Astrocyte (in vitro differentiated cells and primary cell): ENCODE results near the gene C8B. TPM values are rescaled to one million over a fixed set of nuclear protein-coding genes. Genes with fewer than 3 reads are reported as not detected.

ENCODE experiments used
- DNase-seq: peaks from one replicate; pipeline ENCODE4 v3.0.0-alpha.2; 2010; ENCODE audit warnings: low read depth
- FAIRE-seq: peaks from 2 replicates; lab custom pipeline; 2011; peaks lifted over from hg19 to GRCh38; lab: Jason Lieb, UNC
- H2AFZ ChIP-seq: 2 replicates; pipeline ENCODE4 v1.6.0; 2012; ENCODE audit warnings: low read depth, low read length, inconsistent platforms
- H3K27ac ChIP-seq: 2 replicates; pipeline ENCODE4 v1.5.1; 2011; ENCODE audit warnings: low read depth, low read length, inconsistent platforms
- H3K27me3 ChIP-seq: 2 replicates; pipeline ENCODE4 v1.6.0; 2011; ENCODE audit warnings: low read length, inconsistent platforms; ENCODE audit not compliant: insufficient read depth
- H3K36me3 ChIP-seq: 2 replicates; pipeline ENCODE4 v1.5.1; 2011; ENCODE audit warnings: low read length, inconsistent platforms; ENCODE audit not compliant: insufficient read depth
- H3K4me1 ChIP-seq: 2 replicates; pipeline ENCODE4 v1.5.1; 2011; ENCODE audit warnings: low read length, inconsistent platforms; ENCODE audit not compliant: insufficient read depth
- H3K4me2 ChIP-seq: 2 replicates; pipeline ENCODE4 v1.6.0; 2012; ENCODE audit warnings: low read length, inconsistent platforms
- H3K4me3 ChIP-seq: 2 replicates; pipeline ENCODE4 v1.5.1; 2011; ENCODE audit warnings: low read depth, mild to moderate bottlenecking, low read length, inconsistent platforms; ENCODE audit not compliant: insufficient read depth
- H3K79me2 ChIP-seq: 2 replicates; pipeline ENCODE4 v1.6.0; 2012; ENCODE audit warnings: mild to moderate bottlenecking, low read length, inconsistent platforms; ENCODE audit not compliant: insufficient read depth
- H3K9ac ChIP-seq: 2 replicates; pipeline ENCODE4 v1.6.0; 2012; ENCODE audit warnings: mild to moderate bottlenecking, low read length, inconsistent platforms
- H3K9me3 ChIP-seq: 2 replicates; pipeline ENCODE4 v1.5.1; 2012; ENCODE audit warnings: low read depth, mild to moderate bottlenecking, low read length, inconsistent platforms; ENCODE audit not compliant: insufficient read depth
- H4K20me1 ChIP-seq: 2 replicates; pipeline ENCODE4 v1.6.0; 2012; ENCODE audit warnings: low read length, inconsistent platforms; ENCODE audit not compliant: insufficient read depth
- H3K27ac Mint-ChIP-seq: one replicate; pipeline ENCODE4 v1.8.0; 2021; ENCODE audit warnings: mild to moderate bottlenecking, mixed read lengths; ENCODE audit not compliant: unreplicated experiment
- H3K27me3 Mint-ChIP-seq: one replicate; pipeline ENCODE4 v1.8.0; 2021; ENCODE audit warnings: low read depth, mixed read lengths; ENCODE audit not compliant: unreplicated experiment
- H3K36me3 Mint-ChIP-seq: one replicate; pipeline ENCODE4 v1.8.0; 2021; ENCODE audit warnings: low read depth, mixed read lengths; ENCODE audit not compliant: unreplicated experiment
- H3K4me1 Mint-ChIP-seq: one replicate; pipeline ENCODE4 v1.8.0; 2021; ENCODE audit warnings: low read depth, mixed read lengths; ENCODE audit not compliant: unreplicated experiment
- H3K4me3 Mint-ChIP-seq: one replicate; pipeline ENCODE4 v1.8.0; 2021; ENCODE audit warnings: mild to moderate bottlenecking, moderate library complexity, mixed read lengths; ENCODE audit not compliant: unreplicated experiment
- H3K9me3 Mint-ChIP-seq: one replicate; pipeline ENCODE4 v1.8.0; 2021; ENCODE audit warnings: mild to moderate bottlenecking, mixed read lengths; ENCODE audit not compliant: unreplicated experiment
- CTCF ChIP-seq: IDR thresholded peaks from 2 replicates; pipeline ENCODE4 v1.5.1; 2011; ENCODE audit warnings: low read depth, mild to moderate bottlenecking, inconsistent platforms, low read length, moderate library complexity; ENCODE audit not compliant: insufficient read depth
- EZH2 ChIP-seq: IDR thresholded peaks from 2 replicates; pipeline ENCODE4 v1.6.1; 2012; ENCODE audit warnings: mild to moderate bottlenecking, low read length, inconsistent platforms; ENCODE audit not compliant: insufficient read depth
- total RNA-seq: library from RNA; stranded (reverse); gene quantifications from 2 replicates; pipeline ENCODE4 v1.2.1, GENCODE V29; 2021

The C8B gene
- total RNA-seq, 1 donor from 2014 or later = not detected

GRCh38 chr1:56903778-56904177 lies 62.0 kb downstream of the C8B start:
- Histone ChIP-seq H3K79me2 (no peaks in the 10 kb centered on the region), H2AFZ (no peak overlapping the region), H3K36me3 (no peaks in the 10 kb centered on the region), H3K4me2 (no peak overlapping the region), H3K4me3 (no peak overlapping the region), H3K9ac (no peak overlapping the region), H3K27me3 (no peaks in the 10 kb centered on the region), H3K9me3 (no peaks in the 10 kb centered on the region), H3K27ac (no peak overlapping the region), H4K20me1 (no peaks in the 10 kb centered on the region), H3K4me1 (no peaks in the 10 kb centered on the region)
- no peak for TF ChIP-seq CTCF
- TF ChIP-seq EZH2 = no peak
- no peak overlapping the region for H3K4me3 Mint-ChIP-seq
- no peaks in the 10 kb centered on the region for H3K36me3 Mint-ChIP-seq
- no peak overlapping the region for H3K27ac Mint-ChIP-seq
- DNase-seq (no peak), FAIRE-seq (no peak)
- H3K9me3 Mint-ChIP-seq = no peaks in the 10 kb centered on the region
- H3K4me1 Mint-ChIP-seq = peaks cover 5% of the 10 kb centered on the region
- peaks cover 33% of the 10 kb centered on the region for H3K27me3 Mint-ChIP-seq

DNA sequence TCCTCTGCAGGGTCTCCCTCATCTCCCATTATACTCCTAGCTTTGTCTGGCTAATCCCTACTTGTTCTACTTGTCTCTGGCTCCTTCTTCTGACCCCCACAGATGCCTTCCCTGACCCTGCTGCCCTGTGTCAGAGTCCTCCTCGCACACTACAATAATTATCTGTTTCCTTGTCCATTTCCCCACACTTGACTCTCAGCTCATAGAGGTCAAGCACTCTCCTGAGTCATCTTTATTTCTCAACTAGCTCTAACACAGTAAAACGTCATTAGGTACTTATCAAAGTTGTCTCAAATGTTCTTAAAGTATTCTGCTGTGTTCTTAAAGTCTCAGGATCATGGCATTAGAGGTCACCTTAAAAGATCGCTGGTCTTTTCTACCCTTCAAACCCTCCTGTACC lies 64.1 kb downstream of the C8B start:
- no peak overlapping the region for H3K9ac ChIP-seq
- H3K27ac ChIP-seq = no peak overlapping the region
- H4K20me1 ChIP-seq = no peaks in the 10 kb centered on the region
- Mint-ChIP-seq H3K27me3 (peaks cover 34% of the 10 kb centered on the region), H3K9me3 (no peaks in the 10 kb centered on the region), H3K27ac (no peak overlapping the region), H3K36me3 (no peaks in the 10 kb centered on the region), H3K4me1 (peaks cover 3% of the 10 kb centered on the region), H3K4me3 (no peak overlapping the region)
- no peak for TF ChIP-seq EZH2
- TF ChIP-seq CTCF = no peak
- no peak overlapping the region for H3K4me2 ChIP-seq
- H3K4me1 ChIP-seq = no peaks in the 10 kb centered on the region
- no peaks in the 10 kb centered on the region for H3K9me3 ChIP-seq
- FAIRE-seq = no peak
- H2AFZ ChIP-seq = no peak overlapping the region
- no peak for DNase-seq
- no peak overlapping the region for H3K4me3 ChIP-seq
- no peaks in the 10 kb centered on the region for H3K36me3 ChIP-seq
- no peaks in the 10 kb centered on the region for H3K79me2 ChIP-seq
- no peaks in the 10 kb centered on the region for H3K27me3 ChIP-seq

GRCh38 chr1:56898879-56899278 lies 66.9 kb downstream of the C8B start:
- peaks cover 3% of the 10 kb centered on the region for H3K4me1 Mint-ChIP-seq
- H3K4me3 Mint-ChIP-seq = no peak overlapping the region
- peaks cover 30% of the 10 kb centered on the region for H3K27me3 Mint-ChIP-seq
- no peak overlapping the region for H3K27ac Mint-ChIP-seq
- TF ChIP-seq CTCF (no peak), EZH2 (no peak)
- DNase-seq = no peak
- H3K27me3 ChIP-seq = no peaks in the 10 kb centered on the region
- H3K9me3 Mint-ChIP-seq = no peaks in the 10 kb centered on the region
- H3K9me3 ChIP-seq = no peaks in the 10 kb centered on the region
- no peaks in the 10 kb centered on the region for H3K36me3 Mint-ChIP-seq
- no peak overlapping the region for H3K9ac ChIP-seq
- no peaks in the 10 kb centered on the region for H3K4me1 ChIP-seq
- no peak overlapping the region for H3K4me2 ChIP-seq
- FAIRE-seq = no peak
- H3K27ac ChIP-seq = no peak overlapping the region
- H2AFZ ChIP-seq = no peak overlapping the region
- no peaks in the 10 kb centered on the region for H4K20me1 ChIP-seq
- H3K36me3 ChIP-seq = no peaks in the 10 kb centered on the region
- H3K79me2 ChIP-seq = no peaks in the 10 kb centered on the region
- H3K4me3 ChIP-seq = no peak overlapping the region
